H9 (cell line): ENCODE data around the gene FNDC8. TPM values are rescaled to one million over a fixed set of nuclear protein-coding genes. Genes with fewer than 3 reads are reported as not detected.

Source experiments
- DNase-seq: peaks from one replicate; pipeline ENCODE4 v3.0.0-alpha.2; 2017
- H2AFZ ChIP-seq: one replicate; pipeline ENCODE4 v1.6.1; 2013; ENCODE audit warnings: mild to moderate bottlenecking, low read length, control low read depth, moderate library complexity
- H2AK5ac ChIP-seq: 2 replicates; pipeline ENCODE4 v1.6.1; 2013; ENCODE audit warnings: low read length, control low read depth, mixed read lengths; ENCODE audit not compliant: insufficient read length
- H2BK120ac ChIP-seq: one replicate; pipeline ENCODE4 v1.6.1; 2013; ENCODE audit warnings: low read depth, mild to moderate bottlenecking, low read length, control low read depth, inconsistent platforms; ENCODE audit not compliant: poor library complexity, severe bottlenecking
- H2BK12ac ChIP-seq: 2 replicates; pipeline ENCODE4 v1.6.1; 2013; ENCODE audit warnings: low read length, control low read depth, mixed read lengths, low read depth; ENCODE audit not compliant: insufficient read length
- H2BK15ac ChIP-seq: 2 replicates; pipeline ENCODE4 v1.6.1; 2013; ENCODE audit warnings: low read depth, low read length, control low read depth
- H2BK20ac ChIP-seq: one replicate; pipeline ENCODE4 v1.6.1; 2013; ENCODE audit warnings: low read depth, mild to moderate bottlenecking, low read length, control low read depth, inconsistent platforms; ENCODE audit not compliant: poor library complexity, severe bottlenecking
- H2BK5ac ChIP-seq: 2 replicates; pipeline ENCODE4 v1.6.1; 2013; ENCODE audit warnings: low read length, control low read depth, mixed read lengths; ENCODE audit not compliant: insufficient read length
- H3K14ac ChIP-seq: 2 replicates; pipeline ENCODE4 v1.6.1; 2013; ENCODE audit warnings: low read length, control low read depth; ENCODE audit not compliant: insufficient read depth
- H3K18ac ChIP-seq: 2 replicates; pipeline ENCODE4 v1.6.1; 2013; ENCODE audit warnings: low read depth, mild to moderate bottlenecking, mixed read lengths, low read length, control low read depth; ENCODE audit not compliant: insufficient read length
- H3K23ac ChIP-seq: 2 replicates; pipeline ENCODE4 v1.6.1; 2013; ENCODE audit warnings: low read length, control low read depth, mixed read lengths, low read depth; ENCODE audit not compliant: insufficient read length
- H3K23me2 ChIP-seq: 2 replicates; pipeline ENCODE4 v1.6.1; 2013; ENCODE audit warnings: low read depth, mild to moderate bottlenecking, mixed read lengths, low read length, control low read depth; ENCODE audit not compliant: insufficient read length, poor library complexity, severe bottlenecking
- H3K27ac ChIP-seq: 2 replicates; pipeline ENCODE4 v1.5.1; 2013; ENCODE audit warnings: low read length, control low read depth, mixed read lengths, low read depth; ENCODE audit not compliant: insufficient read length
- H3K27me3 ChIP-seq: 2 replicates; pipeline ENCODE4 v1.6.1; 2013; ENCODE audit warnings: low read length, control low read depth, inconsistent platforms; ENCODE audit not compliant: insufficient read depth
- H3K4ac ChIP-seq: 2 replicates; pipeline ENCODE4 v1.6.1; 2013; ENCODE audit warnings: low read depth, mild to moderate bottlenecking, control low read depth, inconsistent platforms, low read length, moderate library complexity
- H3K4me1 ChIP-seq: 2 replicates; pipeline ENCODE4 v1.6.1; 2013; ENCODE audit warnings: low read length, control low read depth, inconsistent platforms; ENCODE audit not compliant: insufficient read depth
- H3K4me2 ChIP-seq: 2 replicates; pipeline ENCODE4 v1.6.1; 2013; ENCODE audit warnings: low read length, control low read depth, mixed read lengths; ENCODE audit not compliant: insufficient read length, insufficient read depth
- H3K56ac ChIP-seq: 2 replicates; pipeline ENCODE4 v1.6.1; 2013; ENCODE audit warnings: low read depth, mild to moderate bottlenecking, mixed read lengths, low read length, control low read depth; ENCODE audit not compliant: insufficient read length
- H3K79me1 ChIP-seq: 2 replicates; pipeline ENCODE4 v1.6.1; 2013; ENCODE audit warnings: low read depth, mild to moderate bottlenecking, moderate library complexity, low read length, control low read depth, inconsistent platforms; ENCODE audit not compliant: insufficient read depth, poor library complexity, severe bottlenecking
- H3K79me2 ChIP-seq: 2 replicates; pipeline ENCODE4 v1.6.1; 2013; ENCODE audit warnings: low read length, control low read depth, inconsistent platforms; ENCODE audit not compliant: insufficient read depth
- H3K9ac ChIP-seq: 2 replicates; pipeline ENCODE4 v1.6.1; 2013; ENCODE audit warnings: low read length, control low read depth, mixed read lengths; ENCODE audit not compliant: insufficient read length; ENCODE audit errors: extremely low read depth
- H3K9me3 ChIP-seq: one replicate; pipeline ENCODE4 v1.6.1; 2013; ENCODE audit warnings: low read depth, low read length, inconsistent platforms; ENCODE audit not compliant: control insufficient read depth
- H3T11ph ChIP-seq: one replicate; pipeline ENCODE4 v1.6.1; 2013; ENCODE audit warnings: mild to moderate bottlenecking, low read length, control low read depth, inconsistent platforms
- H4K20me1 ChIP-seq: one replicate; pipeline ENCODE4 v1.6.1; 2013; ENCODE audit not compliant: control insufficient read depth, insufficient read length, insufficient read depth
- H4K5ac ChIP-seq: 2 replicates; pipeline ENCODE4 v1.6.1; 2013; ENCODE audit warnings: low read depth, mild to moderate bottlenecking, mixed read lengths, low read length, control low read depth; ENCODE audit not compliant: insufficient read length
- H4K8ac ChIP-seq: replicated peaks from 2 replicates; pipeline ENCODE4 v1.6.1; 2013; ENCODE audit warnings: low read length, control low read depth, mixed read lengths, low read depth; ENCODE audit not compliant: insufficient read length
- H4K91ac ChIP-seq: 2 replicates; pipeline ENCODE4 v1.6.1; 2013; ENCODE audit warnings: low read depth, mild to moderate bottlenecking, moderate library complexity, mixed read lengths, low read length, control low read depth; ENCODE audit not compliant: insufficient read length
- H3K27ac Mint-ChIP-seq, 3 experiments: 2 replicates in 2 of 3; 3 replicates in 1 of 3; pipeline ENCODE4 v1.8.0; 2020 to 2021; ENCODE audit warnings: mixed read lengths in 3 of 3, mild to moderate bottlenecking in 1 of 3, moderate library complexity in 1 of 3
- H3K27me3 Mint-ChIP-seq: 2 replicates; pipeline ENCODE4 v1.8.0; 2021; ENCODE audit warnings: low read depth, mild to moderate bottlenecking, moderate library complexity, mixed read lengths
- H3K36me3 Mint-ChIP-seq, 3 experiments: 2 replicates in 2 of 3; 3 replicates in 1 of 3; pipeline ENCODE4 v1.8.0; 2020 to 2021; ENCODE audit warnings: low read depth in 3 of 3, mixed read lengths in 3 of 3; ENCODE audit not compliant: insufficient read depth in 1 of 3
- H3K4me1 Mint-ChIP-seq, 2 experiments: 2 replicates each; pipeline ENCODE4 v1.8.0; 2020; ENCODE audit warnings: mixed read lengths in 2 of 2
- H3K4me3 Mint-ChIP-seq, 2 experiments: 2 replicates in 1 of 2; 3 replicates in 1 of 2; pipeline ENCODE4 v1.8.0; 2020 to 2021; ENCODE audit warnings: mild to moderate bottlenecking in 2 of 2, mixed read lengths in 2 of 2, moderate library complexity in 1 of 2
- H3K9me3 Mint-ChIP-seq, 2 experiments: 2 replicates in 1 of 2; 3 replicates in 1 of 2; pipeline ENCODE4 v1.8.0; 2020; ENCODE audit warnings: mild to moderate bottlenecking in 2 of 2, mixed read lengths in 2 of 2, moderate library complexity in 1 of 2
- WGBS: extraction: QIAGEN DNeasy Blood & Tissue Kit; methylation state at CpG from one replicate; pipeline ENCODE4 v1.1.7; 2013; ENCODE audit warnings: missing lambda C conversion rate, low lambda C conversion rate, mixed read lengths; ENCODE audit not compliant: insufficient read length; ENCODE audit errors: extremely low coverage; 5-methylcytosine and 5-hydroxymethylcytosine counted together
- total RNA-seq: library from RNA; stranded (reverse); gene quantifications from 2 replicates; pipeline ENCODE4 v1.2.1, GENCODE V29; 2021
- TF ChIP-seq, protein P1 (sequence below): fragments of 200-600 bp; sonication (generic); conservative IDR thresholded peaks from 3 replicates; pipeline ENCODE4 v1.8.0; 2021; ENCODE audit warnings: antibody characterized with exemption, mild to moderate bottlenecking

Gene FNDC8
- total RNA-seq, 1 experiment from 2014 or later: not detected

DNA sequence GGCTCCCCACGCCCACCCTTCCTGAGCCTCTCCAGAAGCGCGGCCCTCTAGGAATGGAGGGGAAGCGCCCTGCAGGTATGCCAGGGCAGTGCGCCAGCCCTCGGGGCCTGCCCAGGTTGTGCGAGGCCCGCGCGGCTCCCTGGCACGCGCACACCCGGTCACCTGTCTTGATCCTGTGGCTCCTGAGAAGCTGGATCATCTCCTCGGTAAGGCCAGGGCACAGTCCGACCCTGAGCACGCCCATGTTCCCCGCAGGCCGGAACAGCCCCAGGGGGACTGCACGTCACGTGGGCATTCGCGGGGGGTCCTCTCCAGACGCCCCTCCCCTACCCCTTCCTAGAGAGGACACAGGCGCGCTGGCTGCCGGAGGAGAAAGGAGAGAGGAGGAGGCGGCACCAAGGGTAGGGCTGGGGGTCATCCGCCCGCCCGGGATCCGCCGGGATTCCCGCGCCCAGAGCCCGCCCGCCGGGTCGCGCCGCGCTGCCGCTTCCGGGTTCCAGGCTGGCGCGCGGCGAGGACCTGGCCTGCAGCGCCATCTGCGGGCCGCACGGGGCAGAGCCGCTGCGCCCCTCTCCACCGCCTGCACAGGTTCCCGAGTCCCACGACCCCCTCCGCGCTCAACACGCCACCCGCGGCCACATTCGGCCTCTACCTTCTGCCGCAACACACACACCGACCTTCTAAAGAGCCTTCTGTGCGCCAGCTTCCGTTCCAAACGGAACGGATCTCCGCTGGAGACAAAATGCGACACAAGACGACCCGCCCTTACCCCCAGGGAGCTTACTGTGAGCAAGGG lies 1.8 kb upstream of the FNDC8 start, which contains the start of gene RAD51D:
Gene RAD51D (minus strand): TSS at position 491 of the 796 bp plus-strand sequence. CDS start 247 bp downstream, at position 244.
- Histone ChIP-seq H3K79me1 (no peaks in the 10 kb centered on the region), H3K23ac (no peak within 1 kb of the TSS), H3K56ac (no peak within 1 kb of the TSS), H4K20me1 (peaks cover 2% of the 10 kb centered on the region), H2BK20ac (no peak within 1 kb of the TSS), H3K27ac (no peak within 1 kb of the TSS), H3K79me2 (no peaks in the 10 kb centered on the region), H3K4me2 (peak within 1 kb of the TSS; percentile 31), H3K9ac (peak within 1 kb of the TSS; percentile 43), H2BK15ac (no peak within 1 kb of the TSS), H4K91ac (no peak within 1 kb of the TSS), H3K27me3 (no peaks in the 10 kb centered on the region), H2AK5ac (no peak within 1 kb of the TSS), H2BK12ac (no peak within 1 kb of the TSS), H2BK5ac (no peak within 1 kb of the TSS), H2AFZ (peak within 1 kb of the TSS; percentile 16), H2BK120ac (no peak within 1 kb of the TSS), H3K23me2 (peaks cover 5% of the 10 kb centered on the region), H4K5ac (no peak within 1 kb of the TSS), H3K4me1 (no peaks in the 10 kb centered on the region; the same call in 1 of the 2 replicates), H3K14ac (peak within 1 kb of the TSS; percentile 33; the same call in 1 of the 2 replicates), H4K8ac (no peak within 1 kb of the TSS), H3K18ac (peak within 1 kb of the TSS; percentile 51), H3K4ac (no peak within 1 kb of the TSS), H3K9me3 (no peaks in the 10 kb centered on the region), H3T11ph (no peak within 1 kb of the TSS)
- H3K36me3 Mint-ChIP-seq: peaks cover 2 to 8% (median 6%) of the 10 kb centered on the region in 3 experiments
- no CpG with 5 or more reads among the region's 72 CpGs for WGBS
- TF ChIP-seq, protein P1, sequence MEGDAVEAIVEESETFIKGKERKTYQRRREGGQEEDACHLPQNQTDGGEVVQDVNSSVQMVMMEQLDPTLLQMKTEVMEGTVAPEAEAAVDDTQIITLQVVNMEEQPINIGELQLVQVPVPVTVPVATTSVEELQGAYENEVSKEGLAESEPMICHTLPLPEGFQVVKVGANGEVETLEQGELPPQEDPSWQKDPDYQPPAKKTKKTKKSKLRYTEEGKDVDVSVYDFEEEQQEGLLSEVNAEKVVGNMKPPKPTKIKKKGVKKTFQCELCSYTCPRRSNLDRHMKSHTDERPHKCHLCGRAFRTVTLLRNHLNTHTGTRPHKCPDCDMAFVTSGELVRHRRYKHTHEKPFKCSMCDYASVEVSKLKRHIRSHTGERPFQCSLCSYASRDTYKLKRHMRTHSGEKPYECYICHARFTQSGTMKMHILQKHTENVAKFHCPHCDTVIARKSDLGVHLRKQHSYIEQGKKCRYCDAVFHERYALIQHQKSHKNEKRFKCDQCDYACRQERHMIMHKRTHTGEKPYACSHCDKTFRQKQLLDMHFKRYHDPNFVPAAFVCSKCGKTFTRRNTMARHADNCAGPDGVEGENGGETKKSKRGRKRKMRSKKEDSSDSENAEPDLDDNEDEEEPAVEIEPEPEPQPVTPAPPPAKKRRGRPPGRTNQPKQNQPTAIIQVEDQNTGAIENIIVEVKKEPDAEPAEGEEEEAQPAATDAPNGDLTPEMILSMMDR: peak; percentile 92
- peaks cover 21 to 23% of the 10 kb centered on the region in 2 experiments for H3K4me1 Mint-ChIP-seq
- peak within 1 kb of the TSS; percentile 63 to 96 (median 95); a peak in 5 of 7 replicates for H3K27ac Mint-ChIP-seq
- H3K27me3 Mint-ChIP-seq: peaks cover 16% of the 10 kb centered on the region
- H3K4me3 Mint-ChIP-seq: peak within 1 kb of the TSS; percentile 81 to 87
- peak; percentile 93 for DNase-seq
- no peaks in the 10 kb centered on the region for H3K9me3 Mint-ChIP-seq
